HG02623 (cell line): ENCODE results near the gene ANGPTL4.
"Not testable (repeated sequence)": the region's sequence is repeated elsewhere in the genome, so short reads cannot be mapped to it uniquely, and the experiment has no call there.

ENCODE experiments used
- ATAC-seq: cut with Tn5 transposase; IDR thresholded peaks from one replicate; pipeline ENCODE4 v1.9.1; 2021; ENCODE audit warnings: moderate library complexity; ENCODE audit not compliant: unreplicated experiment

The ANGPTL4 gene

GRCh38 chr19:8333767-8334457 is 30.0 kb upstream of the ANGPTL4 start:
- ATAC-seq, result no peak

- no peak for ATAC-seq
Measured at GRCh38 chr19:8334458-8335342, 29.3 kb upstream of the ANGPTL4 start.

GRCh38 chr19:8335343-8336071 is 28.4 kb upstream of the ANGPTL4 start:
- ATAC-seq, result no peak

GRCh38 chr19:8336072-8336569 is 27.8 kb upstream of the ANGPTL4 start:
- ATAC-seq, result no peak

GRCh38 chr19:8336660-8337059 is 27.3 kb upstream of the ANGPTL4 start:
- ATAC-seq, result no peak

GRCh38 chr19:8337728-8338127 is 26.2 kb upstream of the ANGPTL4 start:
- no peak for ATAC-seq

GRCh38 chr19:8338835-8339234 is 25.1 kb upstream of the ANGPTL4 start:
- ATAC-seq, result no peak

- ATAC-seq, result no peak
Measured at GRCh38 chr19:8340341-8341096, 23.4 kb upstream of the ANGPTL4 start.

GRCh38 chr19:8341504-8341903 is 22.5 kb upstream of the ANGPTL4 start:
- ATAC-seq, result not testable (repeated sequence)

GRCh38 chr19:8342316-8342683 is 21.7 kb upstream of the ANGPTL4 start:
- ATAC-seq, result no peak

GRCh38 chr19:8342684-8343482 is 21.1 kb upstream of the ANGPTL4 start, which contains the start of gene KANK3:
TSS of gene KANK3 (minus strand) at chr19:8343262. CDS start at chr19:8337828, 5,434 bp downstream.
- ATAC-seq, result peak; percentile 88

- ATAC-seq, result no peak
Measured at GRCh38 chr19:8343483-8343844, 20.5 kb upstream of the ANGPTL4 start.

- ATAC-seq, result not testable (repeated sequence)
Measured at GRCh38 chr19:8349629-8350372, 14.2 kb upstream of the ANGPTL4 start.

GRCh38 chr19:8352134-8352827 is 11.7 kb upstream of the ANGPTL4 start:
- no peak for ATAC-seq

- not testable (repeated sequence) for ATAC-seq
Measured at GRCh38 chr19:8352845-8353244, 11.1 kb upstream of the ANGPTL4 start.

- no peak for ATAC-seq
Measured at GRCh38 chr19:8355631-8356402, 8.1 kb upstream of the ANGPTL4 start.

- ATAC-seq, result no peak
Measured at GRCh38 chr19:8357007-8357521, 6.9 kb upstream of the ANGPTL4 start.
